BJ (cell line): Measurements from ENCODE around the gene ABCC5. TPM values are rescaled to one million over a fixed set of nuclear protein-coding genes. Genes with fewer than 3 reads are reported as not detected.

Source experiments
- CTCF ChIA-PET: fragments of 350-600 bp; formaldehyde crosslinking; extraction: SDS; loops from one replicate; lab custom pipeline; 2021; ENCODE audit warnings: antibody characterized with exemption, inconsistent platforms; lab: Yijun Ruan, JAX
- POLR2A ChIA-PET: fragments of 300-600 bp; sonication (Branson Sonifier 250); formaldehyde crosslinking; extraction: SDS; loops from one replicate; lab custom pipeline; 2021; ENCODE audit warnings: antibody characterized with exemption; lab: Charles Lee
- DNase-seq: peaks from one replicate; pipeline ENCODE4 v3.0.0-alpha.2; 2011; ENCODE audit warnings: low read depth
- H3K27me3 ChIP-seq: 2 replicates; pipeline ENCODE4 v1.6.0; 2011; ENCODE audit warnings: low read length; ENCODE audit not compliant: control insufficient read depth, insufficient read depth
- H3K36me3 ChIP-seq: 2 replicates; pipeline ENCODE4 v1.5.1; 2011; ENCODE audit warnings: low read length; ENCODE audit not compliant: control insufficient read depth, insufficient read depth
- H3K4me3 ChIP-seq: 2 replicates; pipeline ENCODE4 v1.5.1; 2011; ENCODE audit warnings: low read depth, mild to moderate bottlenecking, control low read depth, low read length
- CTCF ChIP-seq: IDR thresholded peaks from 2 replicates; pipeline ENCODE4 v1.5.1; 2011; ENCODE audit warnings: low read depth, mild to moderate bottlenecking, control low read depth, inconsistent platforms, low read length, moderate library complexity; ENCODE audit not compliant: insufficient read depth
- polyA plus RNA-seq: library from polyadenylated mRNA; depleted of rRNA; stranded (reverse); fragments of >200 nt; gene quantifications from 2 replicates; pipeline ENCODE4 v1.2.3, GENCODE V29; 2011; rRNA removed
- small RNA-seq: library from RNA; depleted of rRNA; stranded (forward); fragments of <200 nt; gene quantifications from one replicate; pipeline ENCODE3, GENCODE V24; 2012; ENCODE audit warnings: low replicate concordance, low read depth; ENCODE audit not compliant: insufficient read length

ABCC5 gene
- polyA plus RNA-seq, 1 experiment, result 16.9 TPM

- no peak for TF ChIP-seq CTCF
These were observed 142.3 kb downstream of the ABCC5 start for GRCh38 chr3:183875411-183875810.

GRCh38 chr3:183873914-183874313, 143.8 kb downstream of the ABCC5 start:
- Histone ChIP-seq H3K36me3 (no peaks in the 10 kb centered on the region), H3K4me3 (no peak overlapping the region), H3K27me3 (no peaks in the 10 kb centered on the region)
- ChIA-PET POLR2A (no interaction called here), CTCF (interaction anchor here (0.9 to 3.6 kb wide), 4 partner anchors 11 to 40 kb away, joined by 3 to 22 read pairs (median 7); partner anchors contain the start of gene PARL)
- TF ChIP-seq CTCF, result no peak
- DNase-seq, result no peak

More at GRCh38 chr3:183875411-183875810, 142.3 kb downstream of the ABCC5 start:
- POLR2A ChIA-PET, result no interaction called here
- no peaks in the 10 kb centered on the region for H3K27me3 ChIP-seq
- no peaks in the 10 kb centered on the region for H3K36me3 ChIP-seq
- DNase-seq, result no peak
- H3K4me3 ChIP-seq, result no peak overlapping the region
- CTCF ChIA-PET, result interaction anchor here (1.4 to 3.6 kb wide), 2 partner anchors 10 to 20 kb away, joined by 4 to 22 read pairs; partner anchors contain the start of gene PARL

- Histone ChIP-seq H3K27me3 (no peaks in the 10 kb centered on the region), H3K36me3 (peaks cover 3% of the 10 kb centered on the region; the same call in 1 of the 2 replicates), H3K4me3 (no peak overlapping the region)
- no peak for DNase-seq
- ChIA-PET POLR2A (interaction anchor here (0.6 kb wide), 1 partner anchor 39 kb away, joined by 3 read pairs; no protein-coding TSS in a partner anchor), CTCF (interaction anchor here (0.8 to 1.3 kb wide), 2 partner anchors 12 to 13 kb away, joined by 3 read pairs; partner anchors contain the start of gene PARL)
- TF ChIP-seq CTCF, result no peak
These were observed 146.1 kb downstream of the ABCC5 start for GRCh38 chr3:183871541-183871940.

- CTCF ChIA-PET, result interaction anchor here (1.3 kb wide), 1 partner anchor 11 kb away, joined by 3 read pairs; no protein-coding TSS in a partner anchor
- POLR2A ChIA-PET, result no interaction called here
- peaks cover 3% of the 10 kb centered on the region; the same call in 1 of the 2 replicates for H3K36me3 ChIP-seq
- no peak for TF ChIP-seq CTCF
- H3K4me3 ChIP-seq, result no peak overlapping the region
- H3K27me3 ChIP-seq, result no peaks in the 10 kb centered on the region
- no peak for DNase-seq
These were observed 147.1 kb downstream of the ABCC5 start for GRCh38 chr3:183870563-183870962.

Small RNA genes lying within 50 kb of the gene (small RNA-seq; reads per million reads assigned to genes)
- not detected for gene MIR4448

Other genes with a start within 250 kb of the ABCC5 start
- gene MAP6D1, start 192.3 kb downstream of the ABCC5 start, polyA plus RNA-seq, result 3.9 and 5.0 TPM in 2 replicates
- 33.3 and 41.3 TPM in 2 replicates for gene PARL, start 133.0 kb downstream of the ABCC5 start, polyA plus RNA-seq
- not detected in 2 replicates for gene HTR3D, start 13.9 kb upstream of the ABCC5 start, polyA plus RNA-seq
- gene HTR3C, start 35.2 kb upstream of the ABCC5 start, polyA plus RNA-seq, result not detected in 2 replicates
- not detected in 2 replicates for gene HTR3E, start 79.2 kb upstream of the ABCC5 start, polyA plus RNA-seq
- 31.0 and 32.9 TPM in 2 replicates for gene EIF2B5, start 117.5 kb upstream of the ABCC5 start, polyA plus RNA-seq
- 24.4 and 33.9 TPM in 2 replicates for gene DVL3, start 137.5 kb upstream of the ABCC5 start, polyA plus RNA-seq
- 1,059 and 1,761 TPM in 2 replicates for gene AP2M1, start 157.0 kb upstream of the ABCC5 start, polyA plus RNA-seq
- gene ABCF3, start 168.3 kb upstream of the ABCC5 start, polyA plus RNA-seq, result 65.2 and 82.8 TPM in 2 replicates
- gene VWA5B2, start 211.7 kb upstream of the ABCC5 start, polyA plus RNA-seq, result not detected in 2 replicates
- 51.4 and 68.9 TPM in 2 replicates for gene ALG3, start 231.1 kb upstream of the ABCC5 start, polyA plus RNA-seq
- gene EEF1AKMT4, start 231.8 kb upstream of the ABCC5 start, polyA plus RNA-seq, result 5.6 and 7.3 TPM in 2 replicates
- gene CAMK2N2, start 243.7 kb upstream of the ABCC5 start, polyA plus RNA-seq, result 0.17 and 0.28 TPM in 2 replicates